Nephron (organoid): ENCODE measurements around the gene LRRC30.

Experiments used
- H3K27ac Mint-ChIP-seq, 3 experiments: 2 replicates each; pipeline ENCODE4 v1.8.0; 2020; ENCODE audit warnings: mixed read lengths in 3 of 3, mild to moderate bottlenecking in 2 of 3, moderate library complexity in 1 of 3
- H3K27me3 Mint-ChIP-seq: 2 replicates; pipeline ENCODE4 v1.8.0; 2021; ENCODE audit warnings: low read depth, mild to moderate bottlenecking, moderate library complexity, mixed read lengths
- H3K36me3 Mint-ChIP-seq: 2 replicates; pipeline ENCODE4 v1.8.0; 2020; ENCODE audit warnings: low read depth, mixed read lengths
- H3K4me1 Mint-ChIP-seq: 2 replicates; pipeline ENCODE4 v1.8.0; 2020; ENCODE audit warnings: mixed read lengths
- H3K4me3 Mint-ChIP-seq, 3 experiments: 2 replicates each; pipeline ENCODE4 v1.8.0; 2020; ENCODE audit warnings: mild to moderate bottlenecking in 3 of 3, mixed read lengths in 3 of 3, moderate library complexity in 2 of 3
- H3K9me3 Mint-ChIP-seq: 2 replicates; pipeline ENCODE4 v1.8.0; 2020; ENCODE audit warnings: mixed read lengths
- CTCF ChIP-seq, 3 experiments: fragments of 200-600 bp; sonication (generic); IDR thresholded peaks; one replicate each; pipeline ENCODE4 v1.5.0; 2021; ENCODE audit warnings: antibody characterized with exemption in 3 of 3; ENCODE audit not compliant: unreplicated experiment in 3 of 3

LRRC30 gene

GRCh38 chr18:7242926-7243325, 12.0 kb downstream of the LRRC30 start:
- peaks cover 3% of the 10 kb centered on the region for H3K9me3 Mint-ChIP-seq
- no peak overlapping the region for H3K4me3 Mint-ChIP-seq
- peaks cover 4% of the 10 kb centered on the region for H3K27me3 Mint-ChIP-seq
- no peak for TF ChIP-seq CTCF (IDR thresholded peaks at IDR 0.05; ENCODE audit: unreplicated experiment in 3 of 3)
- no peaks in the 10 kb centered on the region for H3K36me3 Mint-ChIP-seq
- peaks cover 16% of the 10 kb centered on the region for H3K4me1 Mint-ChIP-seq
- H3K27ac Mint-ChIP-seq = no peak overlapping the region

- peaks cover 7% of the 10 kb centered on the region for H3K27me3 Mint-ChIP-seq
- no peaks in the 10 kb centered on the region for H3K36me3 Mint-ChIP-seq
- no peak for TF ChIP-seq CTCF (IDR thresholded peaks at IDR 0.05; ENCODE audit: unreplicated experiment in 3 of 3)
- H3K9me3 Mint-ChIP-seq = no peaks in the 10 kb centered on the region
- no peak overlapping the region for H3K4me3 Mint-ChIP-seq
- H3K4me1 Mint-ChIP-seq = peaks cover 33% of the 10 kb centered on the region
- H3K27ac Mint-ChIP-seq = peak overlapping the region in 2 of 3 experiments; percentile 43 to 55
These were observed 18.0 kb downstream of the LRRC30 start for GRCh38 chr18:7248877-7249276.

- no peaks in the 10 kb centered on the region for H3K9me3 Mint-ChIP-seq
- H3K4me3 Mint-ChIP-seq = no peak overlapping the region
- no peaks in the 10 kb centered on the region for H3K36me3 Mint-ChIP-seq
- H3K4me1 Mint-ChIP-seq = peaks cover 40% of the 10 kb centered on the region
- TF ChIP-seq CTCF (IDR thresholded peaks at IDR 0.05; ENCODE audit: unreplicated experiment in 3 of 3) = no peak
- peaks cover 14% of the 10 kb centered on the region for H3K27me3 Mint-ChIP-seq
- no peak overlapping the region for H3K27ac Mint-ChIP-seq
These were observed 23.3 kb downstream of the LRRC30 start for GRCh38 chr18:7254163-7254562.

- Mint-ChIP-seq H3K36me3 (no peaks in the 10 kb centered on the region), H3K9me3 (no peaks in the 10 kb centered on the region), H3K27ac (no peak overlapping the region), H3K27me3 (peaks cover 14% of the 10 kb centered on the region), H3K4me3 (no peak overlapping the region), H3K4me1 (peaks cover 38% of the 10 kb centered on the region)
- TF ChIP-seq CTCF (IDR thresholded peaks at IDR 0.05; ENCODE audit: unreplicated experiment in 3 of 3) = no peak
These were observed 24.2 kb downstream of the LRRC30 start for GRCh38 chr18:7255054-7255453.

GRCh38 chr18:7255643-7256042, 24.8 kb downstream of the LRRC30 start:
- Mint-ChIP-seq H3K36me3 (no peaks in the 10 kb centered on the region), H3K4me1 (peaks cover 43% of the 10 kb centered on the region), H3K27ac (no peak overlapping the region), H3K4me3 (no peak overlapping the region), H3K9me3 (no peaks in the 10 kb centered on the region), H3K27me3 (peaks cover 18% of the 10 kb centered on the region)
- no peak for TF ChIP-seq CTCF (IDR thresholded peaks at IDR 0.05; ENCODE audit: unreplicated experiment in 3 of 3)

GRCh38 chr18:7256618-7257425, 25.9 kb downstream of the LRRC30 start:
- H3K27ac Mint-ChIP-seq = peak overlapping the region in 1 of 3 experiments; percentile 26
- TF ChIP-seq CTCF (IDR thresholded peaks at IDR 0.05; ENCODE audit: unreplicated experiment in 3 of 3) = no peak
- H3K4me3 Mint-ChIP-seq = peak overlapping the region in 1 of 3 experiments; percentile 5
- H3K9me3 Mint-ChIP-seq = no peaks in the 10 kb centered on the region
- no peaks in the 10 kb centered on the region for H3K36me3 Mint-ChIP-seq
- H3K4me1 Mint-ChIP-seq = peaks cover 43% of the 10 kb centered on the region
- peaks cover 18% of the 10 kb centered on the region for H3K27me3 Mint-ChIP-seq
